ENCODE data around the gene PITRM1.

PITRM1 gene

GRCh38 chr10:3126249-3126648 lies 46.3 kb downstream of the PITRM1 start:
- TF ChIP-seq TEAD4 (IDR thresholded peaks at IDR 0.05): no peak
- TF ChIP-seq CREB1 (IDR thresholded peaks at IDR 0.05; ENCODE audit: low read depth): no peak
- no peak for TF ChIP-seq ZBTB7A (IDR thresholded peaks at IDR 0.05; ENCODE audit: low read depth)
- TF ChIP-seq RAD21 (IDR thresholded peaks at IDR 0.05; ENCODE audit: low read depth): no peak
- TF ChIP-seq REST (IDR thresholded peaks at IDR 0.05; ENCODE audit: low read depth): no peak

DNA sequence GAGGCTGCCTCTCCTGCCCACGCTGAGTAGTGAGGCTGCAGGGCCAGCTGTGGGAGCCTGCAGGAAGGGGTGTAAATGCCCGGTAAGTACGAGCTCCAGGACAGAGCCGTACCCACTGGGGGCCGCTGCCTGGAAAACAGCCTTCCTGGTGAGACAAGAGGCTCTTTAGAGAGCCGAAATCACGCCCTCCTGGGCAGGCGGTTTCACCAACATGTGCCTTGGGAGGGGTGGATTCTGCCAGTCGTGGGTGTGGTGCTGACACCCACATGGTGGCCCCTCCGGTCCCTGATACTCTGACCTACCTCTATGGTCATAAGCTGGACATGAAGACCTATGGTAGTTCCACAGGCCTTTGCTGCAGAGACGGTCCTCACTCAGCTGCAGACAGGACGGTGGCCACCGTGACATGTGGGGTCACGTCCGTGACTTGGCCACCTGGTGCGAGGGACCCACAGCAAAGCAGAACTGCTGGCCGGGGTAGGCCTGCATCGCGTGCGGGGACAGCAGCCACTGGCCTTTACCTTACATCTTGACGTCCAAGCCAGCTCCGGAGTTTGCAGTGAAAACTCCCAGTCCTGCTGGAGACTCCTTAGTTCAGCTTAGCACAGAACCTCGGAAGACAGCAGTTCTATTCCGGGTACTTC lies 46.9 kb downstream of the PITRM1 start:
- TF ChIP-seq, protein P1, sequence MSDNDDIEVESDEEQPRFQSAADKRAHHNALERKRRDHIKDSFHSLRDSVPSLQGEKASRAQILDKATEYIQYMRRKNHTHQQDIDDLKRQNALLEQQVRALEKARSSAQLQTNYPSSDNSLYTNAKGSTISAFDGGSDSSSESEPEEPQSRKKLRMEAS (IDR thresholded peaks at IDR 0.05): no peak
- no peak for TF ChIP-seq TAF1 (IDR thresholded peaks at IDR 0.05; ENCODE audit: low read depth)
- no peak for TF ChIP-seq FOXM1 (IDR thresholded peaks at IDR 0.05; ENCODE audit: borderline replicate concordance, low read depth)
- TF ChIP-seq YY1 (IDR thresholded peaks at IDR 0.05; ENCODE audit: low read depth): no peak
- TF ChIP-seq REST (IDR thresholded peaks at IDR 0.05; ENCODE audit: low read depth): no peak
- no peak for TF ChIP-seq CEBPB (IDR thresholded peaks at IDR 0.05)
- TF ChIP-seq USF1 (IDR thresholded peaks at IDR 0.05): no peak
- no peak for TF ChIP-seq CREB1 (IDR thresholded peaks at IDR 0.05; ENCODE audit: low read depth)
- no peak for TF ChIP-seq ZBTB7A (IDR thresholded peaks at IDR 0.05; ENCODE audit: low read depth)
- TF ChIP-seq TCF12 (IDR thresholded peaks at IDR 0.05; ENCODE audit: low read depth): no peak
- no peak for TF ChIP-seq EGR1 (IDR thresholded peaks at IDR 0.05)
- TF ChIP-seq RAD21 (IDR thresholded peaks at IDR 0.05; ENCODE audit: low read depth): no peak
- no peak for TF ChIP-seq TEAD4 (IDR thresholded peaks at IDR 0.05)
- no peak for TF ChIP-seq NFIC (IDR thresholded peaks at IDR 0.05)
- TF ChIP-seq EP300 (IDR thresholded peaks at IDR 0.05; ENCODE audit: borderline replicate concordance): no peak

DNA sequence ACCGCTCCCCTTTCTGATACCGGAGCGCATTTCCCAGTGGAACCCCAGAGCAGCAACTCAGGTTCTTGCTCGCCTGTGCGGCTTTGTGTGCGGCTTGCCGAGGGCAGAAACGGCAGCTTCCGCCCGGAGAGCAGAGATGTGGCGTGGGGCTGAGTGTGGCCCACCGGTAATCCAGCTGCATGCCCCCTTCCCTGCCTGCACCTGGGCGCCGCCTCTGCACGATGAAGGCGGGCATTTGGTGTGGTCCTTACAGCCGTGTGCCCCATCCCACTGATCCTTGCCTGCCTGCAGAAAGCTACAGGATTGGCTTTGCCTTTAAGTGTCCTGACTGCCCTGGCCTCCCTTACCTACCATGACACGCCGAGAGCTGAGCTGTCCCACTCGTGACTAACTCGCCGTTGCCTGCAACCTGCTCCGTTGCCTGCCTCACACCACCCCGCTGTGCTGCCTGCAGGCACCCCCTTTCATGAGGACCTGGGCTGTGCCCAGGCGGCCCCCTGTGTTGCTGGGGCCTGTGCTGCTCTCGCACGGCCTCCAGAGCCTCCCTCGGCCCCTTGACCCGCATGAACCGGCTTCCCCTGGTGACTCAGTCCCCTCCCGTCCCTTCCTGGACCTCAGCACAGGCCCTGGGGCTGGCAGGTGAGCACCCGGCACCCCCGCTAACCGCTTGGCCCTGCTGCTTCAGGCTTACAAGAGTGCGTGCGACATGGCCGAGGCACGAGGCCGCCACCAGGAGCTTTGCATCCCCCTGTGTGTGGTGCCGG lies 48.0 kb downstream of the PITRM1 start:
- TF ChIP-seq TEAD4 (IDR thresholded peaks at IDR 0.05): no peak
- TF ChIP-seq REST (IDR thresholded peaks at IDR 0.05; ENCODE audit: low read depth): no peak
- TF ChIP-seq ZBTB7A (IDR thresholded peaks at IDR 0.05; ENCODE audit: low read depth): no peak
- TF ChIP-seq EP300 (IDR thresholded peaks at IDR 0.05; ENCODE audit: borderline replicate concordance): no peak
- no peak for TF ChIP-seq CEBPB (IDR thresholded peaks at IDR 0.05)
- TF ChIP-seq YY1 (IDR thresholded peaks at IDR 0.05; ENCODE audit: low read depth): no peak
- no peak for TF ChIP-seq TAF1 (IDR thresholded peaks at IDR 0.05; ENCODE audit: low read depth)
- TF ChIP-seq, protein P1 (IDR thresholded peaks at IDR 0.05): no peak
- TF ChIP-seq FOXM1 (IDR thresholded peaks at IDR 0.05; ENCODE audit: borderline replicate concordance, low read depth): no peak
- no peak for TF ChIP-seq RAD21 (IDR thresholded peaks at IDR 0.05; ENCODE audit: low read depth)
- no peak for TF ChIP-seq CREB1 (IDR thresholded peaks at IDR 0.05; ENCODE audit: low read depth)
- TF ChIP-seq NFIC (IDR thresholded peaks at IDR 0.05): no peak
- no peak for TF ChIP-seq USF1 (IDR thresholded peaks at IDR 0.05)
- no peak for TF ChIP-seq TCF12 (IDR thresholded peaks at IDR 0.05; ENCODE audit: low read depth)
- no peak for TF ChIP-seq EGR1 (IDR thresholded peaks at IDR 0.05)

Data from Ishikawa (cell line).